SK-N-SH treated with all-trans-retinoic acid at 6 μM for 48 hours (cell line): ENCODE results near the gene NPHS1.

Source experiments
- CREB5 ChIP-seq: fragments of 250-450 bp; sonication (Bioruptor Pico); IDR thresholded peaks from 2 replicates; pipeline ENCODE4 v1.5.1; 2020; ENCODE audit warnings: low read depth, mild to moderate bottlenecking, moderate library complexity
- OSR1 ChIP-seq: fragments of 250-450 bp; sonication (Bioruptor Pico); IDR thresholded peaks from 2 replicates; pipeline ENCODE4 v1.8.0; 2022; ENCODE audit warnings: moderate library complexity, mild to moderate bottlenecking, inconsistent platforms
- PATZ1 ChIP-seq: fragments of 250-450 bp; sonication (Bioruptor Pico); IDR thresholded peaks from 2 replicates; pipeline ENCODE4 v1.8.0; 2020; ENCODE audit warnings: mild to moderate bottlenecking, moderate library complexity, borderline replicate concordance
- SNAI2 ChIP-seq: fragments of 250-450 bp; sonication (Bioruptor Pico); IDR thresholded peaks from 2 replicates; pipeline ENCODE4 v1.5.0; 2020; ENCODE audit warnings: mild to moderate bottlenecking, moderate library complexity
- TCF4 ChIP-seq: fragments of 250-450 bp; sonication (Bioruptor Pico); IDR thresholded peaks from 2 replicates; pipeline ENCODE4 v1.8.0; 2021; ENCODE audit warnings: mild to moderate bottlenecking, moderate library complexity, borderline replicate concordance
- ZFP3 ChIP-seq: fragments of 250-450 bp; sonication (Bioruptor Pico); IDR thresholded peaks from 2 replicates; pipeline ENCODE4 v1.5.0; 2020; ENCODE audit warnings: mild to moderate bottlenecking, moderate library complexity
- ZFP30 ChIP-seq: fragments of 450-650 bp; formaldehyde crosslinking; IDR thresholded peaks from 2 replicates; pipeline ENCODE4 v1.5.0; 2022; ENCODE audit warnings: mild to moderate bottlenecking, moderate library complexity
- ZNF70 ChIP-seq: fragments of 450-650 bp; formaldehyde crosslinking; IDR thresholded peaks from 2 replicates; pipeline ENCODE4 v1.5.0; 2020; ENCODE audit warnings: mild to moderate bottlenecking, moderate library complexity

- no peak for TF ChIP-seq ZFP30 (CRISPR knock-in tag)
- no peak for TF ChIP-seq SNAI2 (CRISPR knock-in tag)
- no peak for TF ChIP-seq TCF4 (CRISPR knock-in tag)
- TF ChIP-seq CREB5 (CRISPR knock-in tag): no peak
- TF ChIP-seq OSR1 (CRISPR knock-in tag): no peak
- no peak for TF ChIP-seq PATZ1 (CRISPR knock-in tag)
- no peak for TF ChIP-seq ZNF70 (CRISPR knock-in tag)
- TF ChIP-seq ZFP3 (CRISPR knock-in tag): no peak
Observed at GRCh38 chr19:35858311-35858710, 6.0 kb upstream of the NPHS1 start.
